Kidney epithelial cell (primary cell): Measurements from ENCODE around the gene GUCA2A. TPM values are rescaled to one million over a fixed set of nuclear protein-coding genes. Genes with fewer than 3 reads are reported as not detected.
"Not testable (repeated sequence)": the region's sequence is repeated elsewhere in the genome, so short reads cannot be mapped to it uniquely, and the experiment has no call there.

Source experiments
- DNase-seq: peaks from one replicate; pipeline ENCODE4 v3.0.0-alpha.2; 2010; ENCODE audit warnings: low read depth
- H3K27me3 ChIP-seq: 2 replicates; pipeline ENCODE4 v1.6.0; 2011; ENCODE audit warnings: low read length; ENCODE audit not compliant: control insufficient read depth, insufficient read depth
- H3K36me3 ChIP-seq: 2 replicates; pipeline ENCODE4 v1.5.1; 2011; ENCODE audit warnings: low read length; ENCODE audit not compliant: control insufficient read depth, insufficient read depth
- H3K4me3 ChIP-seq: 2 replicates; pipeline ENCODE4 v1.5.1; 2011; ENCODE audit warnings: low read depth, mild to moderate bottlenecking, control low read depth, low read length
- total RNA-seq: library from RNA; depleted of rRNA; stranded (reverse); fragments of >200 nt; gene quantifications from 2 replicates; pipeline ENCODE4 v1.2.3, GENCODE V29; 2015
- TF ChIP-seq, protein P1 (sequence below): IDR thresholded peaks from 2 replicates; pipeline ENCODE4 v1.5.1; 2011; ENCODE audit warnings: mild to moderate bottlenecking, moderate library complexity, low read length, control low read depth, inconsistent platforms; ENCODE audit not compliant: insufficient read depth, poor library complexity, severe bottlenecking

GUCA2A gene, protein sequence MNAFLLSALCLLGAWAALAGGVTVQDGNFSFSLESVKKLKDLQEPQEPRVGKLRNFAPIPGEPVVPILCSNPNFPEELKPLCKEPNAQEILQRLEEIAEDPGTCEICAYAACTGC
- total RNA-seq = not detected in 2 replicates

DNA sequence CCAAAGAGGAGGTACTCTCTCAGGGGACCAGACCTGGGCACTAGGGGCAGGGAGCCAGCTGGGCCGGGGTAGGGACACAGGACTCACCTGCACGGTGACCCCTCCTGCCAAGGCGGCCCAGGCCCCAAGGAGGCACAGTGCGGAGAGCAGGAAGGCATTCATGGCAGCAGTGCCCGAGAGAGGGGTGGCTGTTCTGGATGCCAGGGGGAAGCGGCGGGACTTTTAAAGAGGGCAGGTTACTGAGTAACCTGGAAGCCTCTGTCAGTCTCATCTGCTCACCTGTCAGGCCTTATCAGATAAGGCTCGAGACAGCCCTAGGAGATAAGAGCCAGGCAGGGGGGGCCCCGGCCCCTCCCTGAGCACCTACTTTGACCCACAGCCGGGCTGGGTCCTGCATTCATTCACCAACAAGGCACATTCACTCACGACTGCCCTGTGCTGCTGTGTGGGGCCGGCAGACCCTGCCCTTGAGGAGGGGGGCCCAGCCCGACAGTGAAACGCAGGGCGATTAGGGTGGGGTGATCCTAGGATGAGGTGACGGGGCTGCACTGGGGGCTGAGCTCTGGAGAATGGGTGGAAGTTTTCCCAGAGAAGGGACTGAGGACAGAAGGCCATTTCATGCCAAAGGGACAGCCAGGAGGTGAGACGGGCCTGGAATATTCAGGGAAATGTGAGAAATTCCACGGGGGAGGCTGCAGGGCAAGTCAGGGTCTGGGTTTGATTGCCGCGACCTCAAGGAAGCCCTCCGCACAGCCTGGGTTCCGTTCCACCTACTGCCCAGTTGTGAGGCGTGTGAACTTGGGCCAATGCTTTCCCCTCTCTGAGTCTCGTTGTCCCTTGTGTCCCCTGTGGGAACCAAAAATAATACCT is at the start of gene GUCA2A:
Gene GUCA2A (minus strand): TSS at position 195 of the 870 bp plus-strand sequence. CDS start 33 bp downstream, at position 162.
- no peaks in the 10 kb centered on the region for H3K27me3 ChIP-seq
- DNase-seq = no peak
- no peaks in the 10 kb centered on the region for H3K36me3 ChIP-seq
- TF ChIP-seq, protein P1, sequence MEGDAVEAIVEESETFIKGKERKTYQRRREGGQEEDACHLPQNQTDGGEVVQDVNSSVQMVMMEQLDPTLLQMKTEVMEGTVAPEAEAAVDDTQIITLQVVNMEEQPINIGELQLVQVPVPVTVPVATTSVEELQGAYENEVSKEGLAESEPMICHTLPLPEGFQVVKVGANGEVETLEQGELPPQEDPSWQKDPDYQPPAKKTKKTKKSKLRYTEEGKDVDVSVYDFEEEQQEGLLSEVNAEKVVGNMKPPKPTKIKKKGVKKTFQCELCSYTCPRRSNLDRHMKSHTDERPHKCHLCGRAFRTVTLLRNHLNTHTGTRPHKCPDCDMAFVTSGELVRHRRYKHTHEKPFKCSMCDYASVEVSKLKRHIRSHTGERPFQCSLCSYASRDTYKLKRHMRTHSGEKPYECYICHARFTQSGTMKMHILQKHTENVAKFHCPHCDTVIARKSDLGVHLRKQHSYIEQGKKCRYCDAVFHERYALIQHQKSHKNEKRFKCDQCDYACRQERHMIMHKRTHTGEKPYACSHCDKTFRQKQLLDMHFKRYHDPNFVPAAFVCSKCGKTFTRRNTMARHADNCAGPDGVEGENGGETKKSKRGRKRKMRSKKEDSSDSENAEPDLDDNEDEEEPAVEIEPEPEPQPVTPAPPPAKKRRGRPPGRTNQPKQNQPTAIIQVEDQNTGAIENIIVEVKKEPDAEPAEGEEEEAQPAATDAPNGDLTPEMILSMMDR = no peak
- no peak within 1 kb of the TSS for H3K4me3 ChIP-seq

DNA sequence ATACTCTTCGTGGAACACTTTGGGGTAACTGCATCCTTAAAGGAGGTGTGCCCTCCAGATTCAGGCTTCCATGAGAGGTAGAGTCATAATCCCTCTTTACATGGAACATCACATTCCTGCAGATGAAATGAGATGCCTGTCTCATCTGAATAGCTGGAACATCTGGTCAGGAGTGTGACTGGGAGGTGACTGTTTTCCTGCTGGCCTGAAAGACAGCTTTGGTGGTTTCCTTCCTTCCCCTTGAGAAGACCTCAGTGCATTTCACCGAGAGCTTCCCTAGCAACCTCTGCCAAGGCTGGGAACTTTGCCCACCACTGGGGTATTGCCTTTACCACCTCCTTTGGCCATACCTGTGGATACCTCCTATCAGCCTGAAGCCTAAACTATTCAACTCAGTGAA is 46.7 kb upstream of the GUCA2A start:
- Histone ChIP-seq H3K36me3 (no peaks in the 10 kb centered on the region), H3K4me3 (no peak overlapping the region), H3K27me3 (no peaks in the 10 kb centered on the region)
- DNase-seq = no peak
- TF ChIP-seq, protein P1 = no peak

DNA sequence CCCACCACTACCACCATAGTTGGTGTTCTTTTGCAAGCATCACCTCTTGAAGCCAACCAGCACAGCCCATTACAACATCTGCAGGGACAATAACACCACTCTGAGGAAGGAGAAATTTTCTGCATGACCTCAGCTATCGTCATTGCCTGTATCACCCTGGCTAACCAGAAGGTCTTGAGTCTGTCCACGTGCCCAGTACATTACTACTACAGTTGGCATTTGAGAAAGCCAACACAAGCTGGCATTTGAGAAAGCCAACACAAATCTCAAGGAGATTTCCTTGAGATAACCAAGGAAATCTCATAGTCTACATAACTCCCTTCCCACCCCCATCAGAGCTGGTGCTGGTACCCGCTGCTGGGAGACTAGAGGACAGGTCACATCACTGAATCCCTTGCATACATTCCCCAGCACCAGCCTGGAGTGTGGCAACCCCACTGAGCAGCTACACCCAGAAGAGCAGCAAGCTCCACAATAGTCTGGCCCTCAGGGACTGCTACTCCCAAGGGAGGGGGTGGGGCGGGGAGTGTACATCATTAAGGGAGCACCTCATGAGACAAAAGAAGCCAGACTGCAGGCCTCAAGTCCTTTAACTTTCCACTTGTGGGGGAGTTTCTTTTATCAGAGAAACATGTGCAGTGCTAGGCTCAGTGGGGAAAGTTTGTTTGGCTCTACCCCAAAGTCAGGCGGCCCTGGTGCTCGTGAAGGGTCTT is 46.0 kb upstream of the GUCA2A start:
- no peaks in the 10 kb centered on the region for H3K27me3 ChIP-seq
- TF ChIP-seq, protein P1 = no peak
- peak; percentile 23 for DNase-seq
- H3K4me3 ChIP-seq = no peak overlapping the region
- no peaks in the 10 kb centered on the region for H3K36me3 ChIP-seq

DNA sequence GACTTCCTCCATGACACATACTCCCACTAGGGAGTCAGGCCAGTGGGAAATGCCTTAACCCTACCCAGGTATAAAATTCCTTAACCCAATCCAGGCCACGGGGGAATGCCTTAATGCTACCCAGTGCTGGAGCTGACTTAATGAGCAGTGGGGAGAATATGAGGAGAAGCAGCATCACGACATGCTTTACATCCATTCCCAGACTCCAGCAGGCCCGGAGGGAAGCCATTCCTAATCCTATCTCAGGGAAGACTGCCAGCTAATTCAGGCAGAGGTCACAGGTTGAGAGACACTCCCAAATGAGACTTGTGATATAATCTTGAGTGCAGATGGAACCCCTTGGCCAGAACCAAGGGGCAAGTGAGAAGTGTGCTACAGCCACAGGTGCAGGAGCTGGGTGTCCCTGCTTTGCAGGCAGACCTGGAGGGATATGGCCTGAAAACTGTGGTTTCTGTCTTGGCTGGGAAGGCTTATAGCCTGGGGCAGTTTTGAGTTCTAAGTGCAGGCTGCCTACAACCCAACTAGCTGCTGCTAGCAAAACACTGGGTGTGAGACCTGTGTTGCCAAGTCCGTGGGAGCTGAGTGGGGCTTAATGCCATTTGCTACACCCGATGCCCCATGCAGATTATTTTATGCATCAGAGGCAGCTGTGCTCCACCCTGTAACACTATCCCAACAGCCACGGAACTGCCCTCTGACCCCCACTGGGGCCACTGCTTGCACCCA is 45.1 kb upstream of the GUCA2A start:
- no peak overlapping the region for H3K4me3 ChIP-seq
- DNase-seq = no peak
- no peaks in the 10 kb centered on the region for H3K36me3 ChIP-seq
- no peaks in the 10 kb centered on the region for H3K27me3 ChIP-seq
- TF ChIP-seq, protein P1 = no peak

DNA sequence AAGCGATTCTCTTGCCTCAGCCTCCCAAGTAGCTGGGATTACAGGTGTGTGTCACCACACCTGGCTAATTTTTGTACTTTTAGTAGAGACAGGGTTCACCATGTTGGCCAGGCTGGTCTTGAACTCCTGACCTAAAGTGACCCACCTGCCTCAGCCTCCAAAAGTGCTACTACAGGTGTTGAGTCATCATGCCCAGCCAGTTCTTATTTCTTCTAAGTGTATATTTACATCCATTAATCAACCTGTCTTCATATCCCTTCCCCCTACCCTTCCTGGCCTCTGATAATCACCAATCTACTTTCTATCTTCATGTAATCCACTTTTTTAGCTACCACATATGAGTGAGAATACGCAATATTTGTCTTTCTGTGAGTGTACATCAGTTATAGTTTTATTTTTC is 42.4 kb upstream of the GUCA2A start:
- not testable (repeated sequence) for H3K4me3 ChIP-seq, H3K36me3 ChIP-seq, DNase-seq, H3K27me3 ChIP-seq

DNA sequence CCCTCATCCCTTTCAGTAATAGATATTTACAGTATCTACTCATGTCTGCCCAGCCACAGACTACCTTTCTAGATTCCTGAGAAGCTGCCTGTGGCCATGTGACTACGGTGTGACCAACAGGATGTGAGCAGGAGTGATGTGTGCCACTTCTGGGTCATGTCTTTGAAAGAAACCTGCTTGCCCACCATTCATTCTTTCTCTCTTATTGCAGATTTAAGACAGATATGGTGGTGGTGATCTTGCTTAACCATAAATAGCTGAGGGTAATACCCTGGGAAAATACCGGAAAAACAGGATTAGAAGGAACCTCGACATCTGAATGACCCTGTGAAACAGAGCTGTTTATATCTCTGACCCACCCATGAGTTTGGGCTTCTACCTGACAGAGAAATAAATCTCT is 41.6 kb upstream of the GUCA2A start:
- DNase-seq = peak; percentile 31

More for the DNA sequence above, 41.6 kb upstream of the GUCA2A start:
- no peaks in the 10 kb centered on the region for H3K27me3 ChIP-seq
- no peaks in the 10 kb centered on the region for H3K36me3 ChIP-seq
- TF ChIP-seq, protein P1 = no peak
- no peak overlapping the region for H3K4me3 ChIP-seq
